Endothelial cell of umbilical vein (primary cell): ENCODE results near the gene RAB8B.
A peak's percentile ranks its signal among the peaks of the same experiment; 100 is the strongest.

Experiments used
- EZH2 ChIP-seq: IDR thresholded peaks from 2 replicates; pipeline ENCODE4 v1.6.1; 2012; ENCODE audit warnings: borderline replicate concordance, low read depth, mild to moderate bottlenecking, moderate library complexity, low read length, inconsistent platforms; ENCODE audit not compliant: severe bottlenecking
- GATA2 ChIP-seq: IDR thresholded peaks from 2 replicates; pipeline ENCODE4 v1.7.0; 2011; ENCODE audit warnings: low read depth, mild to moderate bottlenecking, moderate library complexity, mixed read lengths, low read length; ENCODE audit not compliant: insufficient read length, insufficient read depth
- POLR2A ChIP-seq: IDR thresholded peaks from 2 replicates; pipeline ENCODE4 v1.6.1; 2012; ENCODE audit warnings: low read depth, mild to moderate bottlenecking, control low read depth, low read length
- POLR2AphosphoS5 ChIP-seq: IDR thresholded peaks from 2 replicates; pipeline ENCODE4 v1.6.1; 2012; ENCODE audit warnings: low read depth, mild to moderate bottlenecking, control low read depth, low read length, moderate library complexity; ENCODE audit not compliant: insufficient read depth
- TF ChIP-seq, protein P1 (sequence below), 2 donors: IDR thresholded peaks; 1 replicate in 1 of 2; 2 replicates in 1 of 2; pipeline ENCODE4 v1.5.1; 2011; ENCODE audit warnings: low read length in 2 of 2, mild to moderate bottlenecking in 2 of 2, moderate library complexity in 2 of 2, control low read depth in 1 of 2, inconsistent platforms in 1 of 2, low read depth in 1 of 2; ENCODE audit not compliant: insufficient read depth in 1 of 2; ENCODE audit errors: extremely low read depth in 1 of 2
- TF ChIP-seq, protein P2 (sequence below): IDR thresholded peaks from 2 replicates; pipeline ENCODE4 v1.6.1; 2011; ENCODE audit not compliant: insufficient read depth, insufficient read length

DNA sequence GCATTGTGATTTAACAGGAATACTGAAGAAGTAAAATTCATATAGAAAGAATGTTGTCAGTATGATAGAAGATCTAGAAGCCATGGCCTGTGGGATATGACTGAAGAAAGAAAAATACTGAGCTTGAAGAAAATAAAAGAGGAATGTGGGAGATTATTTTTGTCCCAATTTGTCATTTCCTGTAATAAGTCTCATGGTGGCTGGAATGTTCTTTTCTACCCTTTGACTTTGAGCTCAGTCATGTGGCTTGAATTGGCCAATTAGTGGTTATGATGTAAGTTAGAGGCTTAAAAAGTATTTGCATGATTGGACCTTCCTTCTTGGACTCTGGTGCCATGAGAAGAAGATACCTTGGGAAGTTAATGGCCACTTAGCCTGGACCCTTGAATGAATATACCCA, 102.1 kb downstream of the RAB8B start:
- TF ChIP-seq, protein P1, sequence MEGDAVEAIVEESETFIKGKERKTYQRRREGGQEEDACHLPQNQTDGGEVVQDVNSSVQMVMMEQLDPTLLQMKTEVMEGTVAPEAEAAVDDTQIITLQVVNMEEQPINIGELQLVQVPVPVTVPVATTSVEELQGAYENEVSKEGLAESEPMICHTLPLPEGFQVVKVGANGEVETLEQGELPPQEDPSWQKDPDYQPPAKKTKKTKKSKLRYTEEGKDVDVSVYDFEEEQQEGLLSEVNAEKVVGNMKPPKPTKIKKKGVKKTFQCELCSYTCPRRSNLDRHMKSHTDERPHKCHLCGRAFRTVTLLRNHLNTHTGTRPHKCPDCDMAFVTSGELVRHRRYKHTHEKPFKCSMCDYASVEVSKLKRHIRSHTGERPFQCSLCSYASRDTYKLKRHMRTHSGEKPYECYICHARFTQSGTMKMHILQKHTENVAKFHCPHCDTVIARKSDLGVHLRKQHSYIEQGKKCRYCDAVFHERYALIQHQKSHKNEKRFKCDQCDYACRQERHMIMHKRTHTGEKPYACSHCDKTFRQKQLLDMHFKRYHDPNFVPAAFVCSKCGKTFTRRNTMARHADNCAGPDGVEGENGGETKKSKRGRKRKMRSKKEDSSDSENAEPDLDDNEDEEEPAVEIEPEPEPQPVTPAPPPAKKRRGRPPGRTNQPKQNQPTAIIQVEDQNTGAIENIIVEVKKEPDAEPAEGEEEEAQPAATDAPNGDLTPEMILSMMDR (IDR thresholded peaks at IDR 0.05; ENCODE audit: extremely low read depth in 1 of 2, insufficient read depth in 1 of 2, low read depth in 1 of 2, low read length in 2 of 2), result no peak
- TF ChIP-seq EZH2 (no peak), POLR2A (no peak), GATA2 (peak; percentile 69), POLR2AphosphoS5 (peak; percentile 69)
- TF ChIP-seq, protein P2, sequence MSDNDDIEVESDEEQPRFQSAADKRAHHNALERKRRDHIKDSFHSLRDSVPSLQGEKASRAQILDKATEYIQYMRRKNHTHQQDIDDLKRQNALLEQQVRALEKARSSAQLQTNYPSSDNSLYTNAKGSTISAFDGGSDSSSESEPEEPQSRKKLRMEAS, result peak; percentile 8
